PC-3 (cell line): ENCODE measurements around the gene TKTL2.

Source experiments
- EZH2phosphoT487 ChIP-seq: fragments of 300-600 bp; sonication (generic); IDR thresholded peaks from 2 replicates; pipeline ENCODE4 v1.6.1; 2018; ENCODE audit warnings: mild to moderate bottlenecking, antibody characterized with exemption, low read length, borderline replicate concordance
- TF ChIP-seq, protein P1 (sequence below): fragments of 300-600 bp; sonication (generic); conservative IDR thresholded peaks from 2 replicates; pipeline ENCODE4 v1.5.1; 2017; ENCODE audit warnings: antibody characterized with exemption, low read depth, mild to moderate bottlenecking, low read length

DNA sequence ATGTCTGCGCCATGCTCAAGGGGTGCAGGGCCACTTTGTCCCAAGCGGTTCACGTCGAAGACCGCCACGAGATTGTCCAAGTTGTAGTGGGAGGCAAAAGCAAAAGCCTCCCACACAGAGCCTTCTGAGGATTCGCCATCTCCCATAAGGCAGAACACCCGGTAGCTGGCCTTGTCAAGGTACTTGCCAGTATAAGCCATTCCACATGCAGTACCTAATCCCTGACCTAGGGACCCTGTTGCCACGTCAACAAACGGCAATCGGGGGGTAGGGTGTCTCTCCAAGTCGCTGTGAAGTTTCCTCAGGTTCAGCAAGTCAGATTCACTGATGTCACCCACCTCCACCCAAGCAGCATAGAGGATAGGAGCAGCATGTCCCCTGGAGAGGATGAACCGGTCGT is 424 bp downstream of the TKTL2 start:
- TF ChIP-seq, protein P1, sequence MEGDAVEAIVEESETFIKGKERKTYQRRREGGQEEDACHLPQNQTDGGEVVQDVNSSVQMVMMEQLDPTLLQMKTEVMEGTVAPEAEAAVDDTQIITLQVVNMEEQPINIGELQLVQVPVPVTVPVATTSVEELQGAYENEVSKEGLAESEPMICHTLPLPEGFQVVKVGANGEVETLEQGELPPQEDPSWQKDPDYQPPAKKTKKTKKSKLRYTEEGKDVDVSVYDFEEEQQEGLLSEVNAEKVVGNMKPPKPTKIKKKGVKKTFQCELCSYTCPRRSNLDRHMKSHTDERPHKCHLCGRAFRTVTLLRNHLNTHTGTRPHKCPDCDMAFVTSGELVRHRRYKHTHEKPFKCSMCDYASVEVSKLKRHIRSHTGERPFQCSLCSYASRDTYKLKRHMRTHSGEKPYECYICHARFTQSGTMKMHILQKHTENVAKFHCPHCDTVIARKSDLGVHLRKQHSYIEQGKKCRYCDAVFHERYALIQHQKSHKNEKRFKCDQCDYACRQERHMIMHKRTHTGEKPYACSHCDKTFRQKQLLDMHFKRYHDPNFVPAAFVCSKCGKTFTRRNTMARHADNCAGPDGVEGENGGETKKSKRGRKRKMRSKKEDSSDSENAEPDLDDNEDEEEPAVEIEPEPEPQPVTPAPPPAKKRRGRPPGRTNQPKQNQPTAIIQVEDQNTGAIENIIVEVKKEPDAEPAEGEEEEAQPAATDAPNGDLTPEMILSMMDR: no peak
- no peak for TF ChIP-seq EZH2phosphoT487
